Upper lobe of left lung (tissue), 6 donors: Measurements from ENCODE around the gene SEZ6L2. TPM values are rescaled to one million over a fixed set of nuclear protein-coding genes. Genes with fewer than 3 reads are reported as not detected.

Experiments used
- ATAC-seq, 2 donors: fragments of 200-7000 bp; cut with Tn5 transposase; one replicate each; pipeline ENCODE4 v1.9.1; 2022; ENCODE audit warnings: mild to moderate bottlenecking in 2 of 2, moderate library complexity in 2 of 2; ENCODE audit not compliant: low FRiP score in 2 of 2
- DNase-seq, 2 donors: peaks; one replicate each; pipeline ENCODE4 v3.0.0-alpha.2; 2019 to 2020
- H3K27ac ChIP-seq, 4 donors: fragments of 200-600 bp; sonication (generic); one replicate each; pipeline ENCODE4 v1.5.1; 2016 to 2019
- H3K27me3 ChIP-seq, 4 donors: fragments of 200-600 bp; sonication (generic); one replicate each; pipeline ENCODE4 v1.5.1; 2017 to 2019
- H3K36me3 ChIP-seq, 4 donors: fragments of 200-600 bp; sonication (generic); one replicate each; pipeline ENCODE4 v1.5.1; 2016 to 2019
- H3K4me1 ChIP-seq, 4 donors: fragments of 200-600 bp; sonication (generic); one replicate each; pipeline ENCODE4 v1.5.1; 2018 to 2019
- H3K4me3 ChIP-seq, 4 donors: fragments of 200-600 bp; sonication (generic); one replicate each; pipeline ENCODE4 v1.5.1; 2017 to 2019; ENCODE audit warnings: mild to moderate bottlenecking in 2 of 4, moderate library complexity in 1 of 4
- H3K9me3 ChIP-seq, 4 donors: fragments of 200-600 bp; sonication (generic); one replicate each; pipeline ENCODE4 v1.5.1; 2018 to 2019
- CTCF ChIP-seq, 6 experiments: fragments of 450-650 bp in 4 of 6; fragments of 200-600 bp in 2 of 6; sonication (generic) in 2 of 6; IDR thresholded peaks; one replicate each; pipeline ENCODE4 v1.5.1; 2016 to 2019; ENCODE audit warnings: antibody characterized with exemption in 6 of 6
- EP300 ChIP-seq, 4 donors: sonication (generic); formaldehyde crosslinking; IDR thresholded peaks; one replicate each; pipeline ENCODE4 v1.5.1; 2017; ENCODE audit warnings: antibody characterized with exemption in 4 of 4, control low read depth in 2 of 4
- POLR2A ChIP-seq, 4 donors: fragments of 450-650 bp; IDR thresholded peaks; one replicate each; pipeline ENCODE4 v1.5.1; 2016 to 2017; ENCODE audit warnings: antibody characterized with exemption in 4 of 4, mild to moderate bottlenecking in 2 of 4
- POLR2AphosphoS5 ChIP-seq, 2 donors: sonication (generic); formaldehyde crosslinking; IDR thresholded peaks; one replicate each; pipeline ENCODE4 v1.5.1; 2017; ENCODE audit warnings: antibody characterized with exemption in 2 of 2
- WGBS, 2 donors: methylation state at CpG; one replicate each; pipeline ENCODE4 v1.1.5; 2017 to 2018; 5-methylcytosine and 5-hydroxymethylcytosine counted together
- total RNA-seq, 6 donors: library from RNA; depleted of rRNA in 4 of 6; stranded (reverse); fragments of >200 nt in 4 of 6; gene quantifications; one replicate each; pipeline versions ENCODE4 v1.1.0 to v1.2.1, GENCODE V29; 2016 to 2021
- donor health status: DM: no; HTN: no; CAD: no; lungs with moderate emphysema.
- donor health status: DM: no; HTN: yes; CAD: no; lungs with severe emphysema.

The SEZ6L2 gene
- total RNA-seq, 6 donors from 2014 or later: 4.2 to 13.5 (median 8.2) TPM

GRCh38 chr16:29916979-29917378 is 17.6 kb upstream of the SEZ6L2 start:
- no peak for ATAC-seq
- peaks cover 3 to 42% (median 10%) of the 10 kb centered on the region in 4 donors for H3K36me3 ChIP-seq
- no peaks in the 10 kb centered on the region for H3K27me3 ChIP-seq
- H3K4me1 ChIP-seq: peaks cover 0 to 3% (median 0%) of the 10 kb centered on the region in 4 donors
- TF ChIP-seq EP300 (IDR thresholded peaks at IDR 0.05): no peak
- no peak for TF ChIP-seq POLR2A (IDR thresholded peaks at IDR 0.05)
- TF ChIP-seq POLR2AphosphoS5 (IDR thresholded peaks at IDR 0.05): no peak
- TF ChIP-seq CTCF (IDR thresholded peaks at IDR 0.05): no peak
- no peak overlapping the region for H3K27ac ChIP-seq
- H3K9me3 ChIP-seq: no peaks in the 10 kb centered on the region
- DNase-seq: no peak
- WGBS, 2 donors: 96 to 100% methylated on average over 1 of the region's 1 CpG
- H3K4me3 ChIP-seq: no peak overlapping the region

GRCh38 chr16:29915590-29916247 is 16.4 kb upstream of the SEZ6L2 start:
- DNase-seq (no peak), ATAC-seq (no peak)
- Histone ChIP-seq H3K9me3 (no peaks in the 10 kb centered on the region), H3K4me1 (peaks cover 0 to 3% (median 0%) of the 10 kb centered on the region in 4 donors), H3K4me3 (no peak overlapping the region), H3K36me3 (peaks cover 1 to 31% (median 6%) of the 10 kb centered on the region in 4 donors), H3K27ac (no peak overlapping the region), H3K27me3 (no peaks in the 10 kb centered on the region)
- TF ChIP-seq EP300 (IDR thresholded peaks at IDR 0.05): no peak
- no peak for TF ChIP-seq POLR2AphosphoS5 (IDR thresholded peaks at IDR 0.05)
- no peak for TF ChIP-seq POLR2A (IDR thresholded peaks at IDR 0.05)
- no peak for TF ChIP-seq CTCF (IDR thresholded peaks at IDR 0.05)
- 81 to 88% methylated on average over 6 of the region's 6 CpGs for WGBS, 2 donors

GRCh38 chr16:29913514-29913913 is 14.2 kb upstream of the SEZ6L2 start:
- no peak overlapping the region for H3K27ac ChIP-seq
- DNase-seq (no peak), ATAC-seq (no peak)
- H3K9me3 ChIP-seq: no peaks in the 10 kb centered on the region
- 96 to 97% methylated on average over 8 of the region's 8 CpGs for WGBS, 2 donors
- TF ChIP-seq CTCF (IDR thresholded peaks at IDR 0.05) (no peak), POLR2A (IDR thresholded peaks at IDR 0.05) (no peak), EP300 (IDR thresholded peaks at IDR 0.05) (no peak), POLR2AphosphoS5 (IDR thresholded peaks at IDR 0.05) (no peak)
- no peaks in the 10 kb centered on the region for H3K4me1 ChIP-seq
- no peak overlapping the region for H3K4me3 ChIP-seq
- H3K36me3 ChIP-seq: peaks cover 0 to 14% (median 4%) of the 10 kb centered on the region in 4 donors
- no peaks in the 10 kb centered on the region for H3K27me3 ChIP-seq

GRCh38 chr16:29912087-29912486 is 12.7 kb upstream of the SEZ6L2 start:
- 76 to 79% methylated on average over 11 of the region's 11 CpGs for WGBS, 2 donors

More at GRCh38 chr16:29912087-29912486, 12.7 kb upstream of the SEZ6L2 start:
- Histone ChIP-seq H3K27me3 (no peaks in the 10 kb centered on the region), H3K4me3 (no peak overlapping the region), H3K9me3 (no peaks in the 10 kb centered on the region), H3K4me1 (no peaks in the 10 kb centered on the region), H3K27ac (no peak overlapping the region), H3K36me3 (peaks cover 0 to 13% (median 2%) of the 10 kb centered on the region in 4 donors)
- no peak for ATAC-seq
- TF ChIP-seq POLR2A (IDR thresholded peaks at IDR 0.05) (no peak), EP300 (IDR thresholded peaks at IDR 0.05) (no peak), CTCF (IDR thresholded peaks at IDR 0.05) (no peak), POLR2AphosphoS5 (IDR thresholded peaks at IDR 0.05) (no peak)
- DNase-seq: no peak
